ENCODE data around the gene GSDME. TPM values are rescaled to one million over a fixed set of nuclear protein-coding genes. Genes with fewer than 3 reads are reported as not detected.

GSDME gene
- total RNA-seq = 10 to 100 TPM in 2 of 4 donors, 1 to 10 TPM in 2; 5.3 to 15.7 (median 10.6) TPM

GRCh38 chr7:24757353-24758275 is at the start of gene GSDME:
TSS of gene GSDME (minus strand) at chr7:24757464. CDS start at chr7:24749774, 7,690 bp downstream.
- DNase-seq (ENCODE audit: low spot score in 2 of 2) = no peak

GRCh38 chr7:24802300-24802699 is 45.0 kb upstream of the GSDME start:
- H3K4me3 ChIP-seq = no peak overlapping the region
- H3K36me3 ChIP-seq = peaks cover 0 to 11% (median 0%) of the 10 kb centered on the region in 3 donors
- 94 to 96% methylated on average over 5 of the region's 5 CpGs for WGBS, 2 donors

More at GRCh38 chr7:24757353-24758275, at the start of gene GSDME:
- Histone ChIP-seq H3K9me3 (no peaks in the 10 kb centered on the region), H3K27me3 (no peaks in the 10 kb centered on the region), H3K36me3 (no peaks in the 10 kb centered on the region), H3K27ac (peak within 1 kb of the TSS; percentile 10 to 83 (median 80)), H3K4me1 (peaks cover 0 to 22% (median 0%) of the 10 kb centered on the region in 4 donors), H3K4me3 (peak within 1 kb of the TSS; percentile 61 to 88 (median 79))
- peak in 1 of 2 donors; percentile 7 for TF ChIP-seq POLR2A (IDR thresholded peaks at IDR 0.05)
- TF ChIP-seq CTCF (IDR thresholded peaks at IDR 0.05) = no peak
- TF ChIP-seq EP300 (IDR thresholded peaks at IDR 0.05) = no peak
- WGBS, 2 donors = 15 to 21% methylated on average over 38 to 49 of the region's 81 CpGs

GRCh38 chr7:24801883-24802282 is 44.6 kb upstream of the GSDME start:
- no peaks in the 10 kb centered on the region for H3K4me1 ChIP-seq
- no peak overlapping the region for H3K27ac ChIP-seq
- no peak for DNase-seq (ENCODE audit: low spot score in 2 of 2)
- no peak for TF ChIP-seq POLR2A (IDR thresholded peaks at IDR 0.05)
- TF ChIP-seq EP300 (IDR thresholded peaks at IDR 0.05) = no peak
- TF ChIP-seq CTCF (IDR thresholded peaks at IDR 0.05) = no peak
- H3K4me3 ChIP-seq = no peak overlapping the region
- H3K36me3 ChIP-seq = peaks cover 0 to 11% (median 0%) of the 10 kb centered on the region in 3 donors
- H3K9me3 ChIP-seq = no peaks in the 10 kb centered on the region
- no peaks in the 10 kb centered on the region for H3K27me3 ChIP-seq
- WGBS, 2 donors = 98% methylated on average over 2 of the region's 2 CpGs

More at GRCh38 chr7:24802300-24802699, 45.0 kb upstream of the GSDME start:
- no peak for DNase-seq (ENCODE audit: low spot score in 2 of 2)
- TF ChIP-seq POLR2A (IDR thresholded peaks at IDR 0.05) (no peak), CTCF (IDR thresholded peaks at IDR 0.05) (no peak), EP300 (IDR thresholded peaks at IDR 0.05) (no peak)
- no peak overlapping the region for H3K27ac ChIP-seq
- no peaks in the 10 kb centered on the region for H3K27me3 ChIP-seq
- no peaks in the 10 kb centered on the region for H3K4me1 ChIP-seq
- H3K9me3 ChIP-seq = no peaks in the 10 kb centered on the region

- no peaks in the 10 kb centered on the region for H3K27me3 ChIP-seq
- DNase-seq (ENCODE audit: low spot score in 2 of 2) = no peak
- no peaks in the 10 kb centered on the region for H3K4me1 ChIP-seq
- no peaks in the 10 kb centered on the region for H3K9me3 ChIP-seq
- peaks cover 0 to 11% (median 0%) of the 10 kb centered on the region in 3 donors for H3K36me3 ChIP-seq
- no peak overlapping the region for H3K4me3 ChIP-seq
- 93 to 98% methylated on average over 9 of the region's 9 CpGs for WGBS, 2 donors
- no peak overlapping the region for H3K27ac ChIP-seq
- TF ChIP-seq EP300 (IDR thresholded peaks at IDR 0.05) (no peak), CTCF (IDR thresholded peaks at IDR 0.05) (no peak), POLR2A (IDR thresholded peaks at IDR 0.05) (no peak)
These were observed 43.4 kb upstream of the GSDME start for GRCh38 chr7:24800667-24801066.

- Histone ChIP-seq H3K4me3 (no peak overlapping the region), H3K9me3 (no peaks in the 10 kb centered on the region), H3K27me3 (no peaks in the 10 kb centered on the region), H3K4me1 (no peaks in the 10 kb centered on the region), H3K27ac (no peak overlapping the region), H3K36me3 (peaks cover 0 to 11% (median 0%) of the 10 kb centered on the region in 3 donors)
- DNase-seq (ENCODE audit: low spot score in 2 of 2) = no peak
- TF ChIP-seq EP300 (IDR thresholded peaks at IDR 0.05) (no peak), POLR2A (IDR thresholded peaks at IDR 0.05) (no peak), CTCF (IDR thresholded peaks at IDR 0.05) (no peak)
- 89 to 95% methylated on average over 6 of the region's 6 CpGs for WGBS, 2 donors
These were observed 42.8 kb upstream of the GSDME start for GRCh38 chr7:24800073-24800472.
